Coronary artery (tissue), 2 donors: ENCODE data around the gene GRXCR2.

Experiments
- DNase-seq: peaks from one replicate; pipeline ENCODE4 v3.0.0-alpha.2; 2017; ENCODE audit warnings: low spot score
- H3K27ac ChIP-seq, 2 donors: fragments of 200-600 bp; sonication (generic); one replicate each; pipeline ENCODE4 v1.5.1; 2016 to 2019
- H3K4me3 ChIP-seq: fragments of 200-600 bp; sonication (generic); 2 replicates; pipeline ENCODE4 v1.5.1; 2016; ENCODE audit warnings: mild to moderate bottlenecking, moderate library complexity
- CTCF ChIP-seq: fragments of 200-600 bp; sonication (generic); IDR thresholded peaks from one replicate; pipeline ENCODE4 v1.5.1; 2019; ENCODE audit warnings: antibody characterized with exemption

GRXCR2 gene

GRCh38 chr5:145853781-145854376 is 18.9 kb downstream of the GRXCR2 start:
- H3K4me3 ChIP-seq, result no peak overlapping the region
- no peak for TF ChIP-seq CTCF
- no peak overlapping the region for H3K27ac ChIP-seq
- no peak for DNase-seq

GRCh38 chr5:145852990-145853389 is 19.8 kb downstream of the GRXCR2 start:
- TF ChIP-seq CTCF, result no peak
- Histone ChIP-seq H3K27ac (no peak overlapping the region), H3K4me3 (no peak overlapping the region)
- no peak for DNase-seq

GRCh38 chr5:145848854-145849253 is 24.0 kb downstream of the GRXCR2 start:
- TF ChIP-seq CTCF, result no peak
- H3K4me3 ChIP-seq, result no peak overlapping the region
- H3K27ac ChIP-seq, result no peak overlapping the region
- no peak for DNase-seq

DNA sequence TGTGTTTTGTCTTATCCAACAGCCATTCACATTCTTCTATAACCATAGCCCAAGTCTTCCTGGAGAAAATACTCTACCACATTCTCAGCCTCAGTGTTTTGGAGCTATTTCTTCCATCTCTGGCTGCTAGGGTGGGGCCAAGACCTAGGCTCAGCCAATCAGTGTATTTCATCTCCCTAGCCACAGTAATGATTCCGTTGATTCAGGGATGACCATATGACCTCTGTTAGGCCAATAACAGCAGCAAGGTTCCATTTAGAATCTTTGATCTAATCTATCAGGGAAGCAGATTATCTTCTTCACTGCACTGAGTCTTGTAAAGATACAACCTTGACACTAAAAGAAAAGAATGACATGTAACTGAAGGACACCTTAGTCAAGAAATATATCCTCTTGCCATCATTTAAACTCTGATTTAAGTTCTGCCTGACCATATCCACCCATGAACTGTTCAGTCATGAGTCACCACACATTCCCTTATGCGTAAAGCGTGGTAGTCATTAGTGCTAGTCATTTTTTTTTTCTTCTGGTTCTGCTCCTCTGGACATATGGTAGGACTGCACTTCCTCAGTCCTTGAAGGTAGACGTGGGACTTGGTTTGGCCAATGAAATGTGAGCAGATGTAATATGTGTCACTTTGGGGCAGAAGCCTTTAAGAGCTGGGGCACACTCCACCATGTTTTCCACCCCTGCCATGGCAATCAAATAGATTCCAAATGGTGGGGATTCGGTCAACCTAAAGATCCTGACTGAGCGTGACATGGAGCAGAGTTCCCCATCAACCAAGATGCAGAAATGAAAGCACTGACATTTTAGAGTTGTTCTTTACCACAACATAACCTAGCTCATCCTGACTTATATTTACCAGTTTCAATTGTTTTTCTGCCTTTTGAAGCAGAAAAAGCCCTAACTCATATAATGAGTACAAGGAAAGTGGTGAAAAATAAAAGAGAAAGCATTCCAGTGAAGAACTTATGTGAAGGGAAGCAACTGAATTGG is 25.0 kb downstream of the GRXCR2 start:
- no peak overlapping the region for H3K4me3 ChIP-seq
- no peak overlapping the region for H3K27ac ChIP-seq
- DNase-seq, result no peak
- no peak for TF ChIP-seq CTCF

GRCh38 chr5:145846081-145846480 is 26.7 kb downstream of the GRXCR2 start:
- H3K4me3 ChIP-seq, result no peak overlapping the region
- no peak for TF ChIP-seq CTCF
- H3K27ac ChIP-seq, result no peak overlapping the region
- no peak for DNase-seq

- no peak for TF ChIP-seq CTCF
- DNase-seq, result no peak
- no peak overlapping the region for H3K4me3 ChIP-seq
- H3K27ac ChIP-seq, result no peak overlapping the region
These were observed 31.5 kb downstream of the GRXCR2 start for GRCh38 chr5:145841299-145841698.
